UCSD-AML1 (cell line): Measurements from ENCODE around the gene GNA14.
"Not testable (repeated sequence)": the region's sequence is repeated elsewhere in the genome, so short reads cannot be mapped to it uniquely, and the experiment has no call there.

Experiments
- DNase-seq: peaks from one replicate; lab custom pipeline; 2025; ENCODE audit not compliant: unreplicated experiment; lab: John Stamatoyannopoulos, UW

The GNA14 gene

DNA sequence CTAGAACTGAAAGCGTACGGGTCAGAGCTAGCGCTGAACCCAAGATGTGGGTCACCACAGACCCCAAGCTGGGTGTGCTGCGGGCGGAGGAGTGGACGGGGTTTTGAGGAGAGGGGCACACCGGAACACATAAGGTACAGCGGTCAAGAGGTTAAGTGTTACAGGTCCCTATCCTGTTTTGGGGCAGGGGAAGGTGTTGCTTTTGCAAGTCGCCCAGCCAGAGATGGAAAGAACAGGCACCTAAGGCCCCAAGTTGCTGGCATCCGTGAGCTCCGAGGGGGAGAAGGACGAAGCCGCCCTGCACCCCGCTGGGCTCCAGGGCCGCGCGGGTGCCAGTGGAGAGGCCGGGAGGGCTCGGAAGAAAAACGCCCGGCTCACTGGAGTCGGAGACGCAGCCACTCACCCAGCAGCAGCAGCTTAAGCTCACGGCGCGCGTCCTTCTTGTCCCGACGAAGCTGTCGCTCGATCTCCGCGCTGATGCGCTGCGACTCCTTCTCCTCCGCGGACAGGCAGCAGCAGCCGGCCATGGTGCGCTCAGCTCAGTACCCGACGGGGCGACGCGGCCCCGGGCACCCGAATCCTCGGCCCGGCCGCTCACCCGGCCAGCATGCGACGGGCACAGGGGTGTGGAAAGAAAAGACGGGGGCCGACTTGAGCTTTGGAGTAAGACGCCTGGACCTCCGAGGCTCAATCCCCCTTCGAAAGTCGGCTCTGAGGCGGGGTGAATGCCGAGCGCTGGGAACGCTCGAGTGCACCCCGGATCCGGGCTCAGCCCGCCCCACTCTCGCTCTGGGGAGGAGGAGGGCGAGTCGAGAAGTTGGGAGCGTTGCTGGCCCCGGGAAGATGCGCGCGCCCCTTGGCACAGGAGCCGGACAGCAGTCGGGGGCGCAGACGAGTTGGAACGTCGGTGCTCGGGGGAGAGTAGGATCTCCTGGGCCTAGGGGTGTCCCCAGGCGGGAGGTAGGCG is 572 bp downstream of the GNA14 start:
- DNase-seq, result no peak

DNA sequence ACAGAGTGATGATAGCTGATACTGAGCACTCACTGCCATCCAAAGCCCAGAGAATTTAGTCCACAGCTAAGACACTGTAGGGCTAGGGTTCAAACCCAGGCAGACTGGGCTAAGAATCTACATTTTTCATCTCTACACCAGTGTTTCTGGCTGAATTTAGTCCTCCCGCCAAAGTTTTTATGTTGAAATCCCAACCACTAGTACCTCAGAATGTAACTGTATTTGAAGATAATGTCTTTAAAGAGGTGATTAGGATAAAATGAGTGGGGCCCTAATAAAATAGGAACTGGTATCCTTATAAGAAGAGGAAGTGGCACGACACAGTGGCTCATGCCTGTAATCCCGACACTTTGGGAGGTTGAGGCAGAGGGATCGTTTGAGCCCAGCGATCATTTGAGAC is 4.3 kb downstream of the GNA14 start:
- no peak for DNase-seq

DNA sequence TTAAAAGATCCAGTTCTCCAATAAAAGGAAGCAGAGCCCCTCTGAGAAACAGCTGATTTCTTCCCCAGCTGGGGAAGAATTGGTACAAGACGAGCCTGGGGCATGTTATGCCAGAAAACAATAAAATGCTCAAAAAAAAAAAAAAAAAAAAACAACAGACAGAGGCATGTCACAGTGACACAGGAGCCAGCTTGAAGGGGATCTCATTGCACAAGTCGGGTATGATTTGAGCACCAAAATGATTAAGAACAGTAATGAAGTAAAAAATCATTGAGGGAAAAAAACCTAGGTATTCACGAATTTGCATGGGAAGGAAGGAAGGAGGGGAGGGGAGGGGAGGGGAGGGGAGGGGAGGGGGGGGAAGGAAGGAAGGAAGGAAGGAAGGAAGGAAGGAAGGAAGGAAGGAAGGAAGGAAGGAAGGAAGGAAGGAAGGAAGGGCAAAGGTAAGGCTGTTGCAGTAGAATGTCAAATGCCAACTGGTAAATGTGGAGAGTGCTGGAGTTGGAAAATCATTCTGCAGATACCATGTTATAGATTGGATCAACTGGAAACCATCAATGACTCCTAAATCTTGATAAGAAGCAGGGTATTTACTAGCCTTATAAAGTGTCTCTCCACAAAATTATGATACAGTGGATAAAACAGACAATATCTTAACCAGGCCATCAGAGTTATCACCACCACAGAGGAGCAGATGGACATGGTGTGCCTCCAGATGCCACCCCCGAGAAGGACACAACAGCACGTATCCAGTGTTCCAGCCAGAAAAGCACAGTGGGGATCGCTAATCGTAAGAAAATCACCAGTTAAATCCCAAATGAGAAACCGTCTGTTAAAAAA is 7.2 kb downstream of the GNA14 start:
- DNase-seq, result no peak

DNA sequence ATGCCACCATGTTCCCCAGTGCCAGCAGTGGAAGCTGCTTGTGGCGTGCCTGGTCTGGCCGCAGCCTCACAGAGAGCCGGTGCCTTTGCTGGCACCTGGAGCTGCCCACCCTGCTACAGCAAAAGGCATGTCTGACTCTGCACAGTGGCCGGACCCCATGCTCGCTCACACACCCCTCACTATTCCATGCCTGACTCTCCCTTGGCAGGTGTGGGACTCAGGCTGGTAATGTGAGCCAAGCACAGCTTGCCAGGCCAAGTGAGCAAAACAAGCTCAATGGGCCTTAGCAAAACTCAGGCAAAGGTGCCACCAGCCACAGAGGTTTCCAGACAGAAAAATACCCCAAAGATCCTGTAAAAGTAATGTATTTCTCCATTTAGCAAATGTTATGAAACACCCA is 15.5 kb downstream of the GNA14 start:
- no peak for DNase-seq

GRCh38 chr9:77628864-77629263 is 19.3 kb downstream of the GNA14 start:
- not testable (repeated sequence) for DNase-seq

GRCh38 chr9:77616191-77616590 is 31.9 kb downstream of the GNA14 start:
- DNase-seq, result no peak

DNA sequence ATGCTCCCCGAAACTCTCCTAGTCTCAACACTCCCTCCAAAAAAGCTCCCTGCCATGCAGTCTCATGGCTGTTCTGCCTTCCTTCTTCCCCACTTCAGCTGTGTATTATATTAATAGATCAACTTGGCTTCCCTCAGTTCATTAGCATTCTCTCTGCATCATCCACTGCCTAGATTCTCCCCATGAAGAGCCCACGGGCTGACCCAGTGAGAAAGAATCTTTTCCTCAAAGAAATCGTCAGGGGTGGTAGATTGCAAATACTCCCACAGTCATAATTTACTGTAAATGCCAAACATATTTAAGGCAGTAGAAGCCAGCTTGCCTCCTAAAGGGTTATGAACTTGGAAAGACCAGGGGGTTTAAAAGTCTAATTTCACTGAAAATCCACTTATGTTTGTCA is 33.5 kb downstream of the GNA14 start:
- no peak for DNase-seq

GRCh38 chr9:77606526-77606925 is 41.6 kb downstream of the GNA14 start:
- DNase-seq, result no peak

DNA sequence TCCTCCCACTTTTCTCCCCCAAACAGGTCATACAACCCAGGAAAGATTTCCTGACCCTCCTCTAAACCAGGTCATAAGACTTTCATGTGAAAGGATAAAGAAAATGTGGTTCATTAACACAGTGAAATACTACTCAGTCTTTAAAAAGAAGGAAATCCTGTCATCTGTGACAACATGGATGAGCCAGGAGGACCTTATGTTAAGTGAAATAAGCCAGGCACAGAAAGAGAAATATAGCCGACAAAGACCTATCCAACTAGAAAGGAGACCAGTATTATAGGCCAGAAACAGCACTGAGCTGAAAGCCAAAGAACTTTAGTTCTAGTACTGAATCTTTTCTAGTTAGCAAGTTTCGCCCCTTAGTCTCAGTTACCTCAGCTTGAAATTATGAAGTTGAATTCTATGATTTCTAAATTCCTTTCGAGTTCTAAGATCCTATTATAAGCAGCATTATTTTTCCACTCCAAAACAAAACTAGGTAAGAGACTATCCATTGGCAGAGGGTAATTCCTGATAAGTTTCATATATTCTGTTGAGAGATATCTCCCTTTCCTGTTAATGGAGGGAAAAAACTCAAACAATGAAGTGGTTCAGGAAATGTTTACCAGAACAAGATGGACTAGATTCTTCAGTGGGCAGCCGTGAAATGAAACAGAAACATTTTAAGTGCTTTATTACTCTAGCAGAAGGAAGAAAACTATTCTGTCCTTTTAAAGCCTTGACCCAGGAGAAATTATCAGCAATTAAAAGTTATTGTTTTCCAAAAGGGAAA is 42.5 kb downstream of the GNA14 start:
- no peak for DNase-seq

DNA sequence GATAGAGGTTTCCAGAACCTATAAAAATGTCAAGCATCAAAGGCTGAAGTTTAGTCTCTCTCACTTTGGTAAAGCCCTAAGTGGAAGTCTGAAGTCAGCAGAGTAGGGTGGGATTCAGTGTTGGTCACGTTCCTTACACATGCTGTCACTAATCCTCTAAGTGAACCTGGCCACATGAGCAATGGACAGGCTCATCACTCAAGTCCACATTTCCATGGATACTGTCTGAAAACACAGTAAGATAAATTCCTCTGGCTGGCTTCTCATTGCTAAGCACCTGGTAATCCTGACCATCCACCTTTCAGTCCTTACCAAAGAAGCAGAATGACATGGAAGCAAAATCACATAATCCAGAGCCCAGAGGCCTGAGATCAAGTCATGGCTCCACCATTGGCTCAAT is 43.8 kb downstream of the GNA14 start:
- no peak for DNase-seq

- DNase-seq, result no peak
These were observed 45.3 kb downstream of the GNA14 start for GRCh38 chr9:77602852-77603251.

DNA sequence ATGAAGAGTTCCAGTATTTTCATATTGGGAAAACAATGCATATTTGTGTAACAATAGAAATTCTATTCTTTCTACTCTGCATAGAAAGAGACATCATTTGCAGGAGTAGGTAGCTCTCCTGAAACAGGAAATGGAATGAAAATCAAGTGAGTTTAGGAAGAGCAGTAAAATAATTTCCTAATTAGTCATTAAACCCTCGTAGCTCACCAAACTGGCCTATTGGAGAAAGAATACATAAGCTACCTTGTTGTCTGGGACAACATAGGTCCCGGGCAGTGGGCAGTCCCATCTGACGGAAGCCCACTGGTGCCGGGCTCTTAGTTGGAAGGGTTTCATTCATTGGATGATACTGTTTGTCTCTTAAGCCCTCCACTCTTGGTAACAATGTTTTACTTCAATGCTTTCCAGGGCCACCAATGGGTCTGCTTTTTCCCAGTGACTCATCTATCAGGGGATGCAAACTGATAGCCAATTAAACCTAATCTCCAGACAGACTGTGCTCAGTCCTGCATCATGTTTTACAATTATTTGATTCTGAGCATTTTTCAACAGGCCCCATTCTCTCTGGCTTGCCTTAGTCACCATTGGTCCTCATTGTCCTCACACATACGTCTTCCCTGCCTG is 46.5 kb downstream of the GNA14 start:
- DNase-seq, result no peak

- no peak for DNase-seq
These were observed 47.3 kb downstream of the GNA14 start for GRCh38 chr9:77600810-77601209.

DNA sequence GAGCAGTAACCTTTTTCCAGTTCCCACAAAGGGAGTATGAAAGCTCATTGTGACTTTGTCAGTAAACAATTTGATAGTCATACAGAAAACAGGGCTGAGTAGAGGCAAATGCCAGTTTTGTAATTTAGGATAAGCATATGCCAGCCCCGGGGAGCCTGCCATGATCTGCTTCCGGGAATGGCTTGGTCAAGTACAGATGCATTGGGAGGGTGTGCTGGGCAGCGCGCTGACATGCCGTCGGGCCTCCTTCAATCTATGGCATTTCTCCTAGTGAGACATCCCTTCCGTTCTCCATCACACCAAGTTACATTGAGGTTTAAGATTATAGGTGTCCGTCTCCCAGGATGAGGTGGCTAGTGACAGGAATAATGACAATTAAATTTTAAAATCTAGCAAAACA is 48.6 kb downstream of the GNA14 start:
- DNase-seq, result no peak

DNA sequence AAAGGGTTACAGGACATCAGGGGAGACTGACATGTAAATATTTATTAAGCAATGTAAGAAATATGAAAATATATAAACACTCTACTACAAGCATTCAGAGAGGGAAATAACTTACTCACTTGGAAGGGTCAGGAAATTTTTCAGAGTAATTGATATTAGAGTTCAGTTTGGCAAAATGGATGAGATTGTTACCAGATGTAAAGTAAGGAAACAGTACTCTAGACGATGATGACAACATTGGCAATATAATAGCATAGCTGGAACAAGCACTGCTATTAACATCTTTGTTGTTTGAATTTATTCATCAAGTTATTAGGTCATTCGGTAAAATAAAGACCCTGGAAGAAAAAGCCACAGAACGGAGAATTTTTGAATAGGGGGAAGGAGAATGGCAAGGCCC is 49.1 kb downstream of the GNA14 start:
- no peak for DNase-seq

DNA sequence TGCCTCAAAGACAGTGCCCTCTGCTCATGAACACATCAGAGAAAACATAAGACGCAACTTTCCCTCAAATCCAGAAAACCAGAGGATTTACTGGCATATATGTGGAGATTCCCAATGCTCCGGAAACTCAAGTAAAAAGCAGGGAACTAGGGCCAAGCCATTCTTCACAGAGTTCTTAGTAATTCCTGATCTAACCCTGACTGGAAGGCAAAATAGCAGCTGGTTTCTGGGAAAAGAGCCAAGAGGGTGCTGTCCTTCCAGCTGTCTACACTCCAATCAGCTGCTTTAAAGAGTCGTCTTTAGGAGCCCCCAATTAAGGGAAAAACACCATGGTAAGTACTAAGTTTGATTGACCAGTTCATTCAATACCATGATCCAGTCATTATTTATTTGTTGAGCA is 49.6 kb downstream of the GNA14 start:
- DNase-seq, result no peak

- DNase-seq, result no peak
These were observed 51.1 kb downstream of the GNA14 start for GRCh38 chr9:77597057-77597456.

DNA sequence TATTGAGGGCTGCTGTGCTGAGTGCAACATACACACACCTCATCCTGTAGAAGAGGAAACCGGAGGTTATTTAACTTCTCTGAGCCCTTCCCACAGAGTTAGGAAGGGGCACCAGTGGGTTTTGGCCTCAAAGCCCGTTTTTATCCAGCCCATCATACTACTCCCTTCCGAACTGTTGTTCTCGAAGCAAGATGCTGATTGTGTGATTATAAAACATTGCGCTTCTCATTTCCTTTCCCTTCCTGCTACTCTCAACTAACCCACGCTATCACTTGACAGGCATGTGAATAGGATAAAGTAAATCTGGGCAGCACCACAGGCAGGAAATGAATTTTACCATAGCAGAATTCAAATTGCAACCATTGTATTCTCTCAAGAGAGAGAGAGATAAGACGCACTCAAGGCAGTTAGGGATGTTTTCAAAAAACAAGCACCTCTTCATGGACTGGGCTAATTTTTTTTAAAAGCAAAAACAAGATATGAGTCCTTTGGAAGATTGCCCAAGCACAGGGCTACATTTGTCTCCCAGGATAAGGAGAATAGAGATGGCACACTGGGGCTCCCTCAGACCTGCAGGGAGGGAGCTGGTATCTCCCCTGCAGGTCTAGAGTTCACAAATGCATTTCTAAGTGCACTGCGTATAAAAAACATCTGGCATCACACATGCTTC is 52.6 kb downstream of the GNA14 start:
- DNase-seq, result peak; percentile 19

- DNase-seq, result no peak
These were observed 53.2 kb downstream of the GNA14 start for GRCh38 chr9:77594963-77595362.

DNA sequence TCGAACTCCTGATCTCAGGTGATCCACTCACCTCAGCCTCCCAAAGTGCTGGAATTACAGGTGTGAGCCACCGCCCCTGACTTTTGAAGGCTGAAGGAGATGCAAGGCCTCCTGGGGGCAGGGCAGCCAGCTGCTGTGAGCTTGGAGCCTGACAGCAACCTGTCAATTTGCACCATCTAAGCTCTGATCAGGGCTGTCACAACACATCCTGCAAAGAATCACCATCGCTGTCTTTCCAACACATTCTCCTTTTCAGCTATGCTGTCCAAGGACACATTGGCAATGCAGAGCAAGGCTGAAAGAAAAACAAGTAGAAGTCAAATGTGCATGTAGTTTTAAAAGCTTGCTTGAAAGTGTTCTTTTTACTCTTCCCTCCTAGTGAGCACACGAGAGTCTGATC is 54.6 kb downstream of the GNA14 start:
- no peak for DNase-seq
